Measurements from ENCODE around the gene CRTAC1.
A peak's percentile ranks its signal among the peaks of the same experiment; 100 is the strongest.
"Not testable (repeated sequence)": the region's sequence is repeated elsewhere in the genome, so short reads cannot be mapped to it uniquely, and the experiment has no call there.

Gene CRTAC1

DNA sequence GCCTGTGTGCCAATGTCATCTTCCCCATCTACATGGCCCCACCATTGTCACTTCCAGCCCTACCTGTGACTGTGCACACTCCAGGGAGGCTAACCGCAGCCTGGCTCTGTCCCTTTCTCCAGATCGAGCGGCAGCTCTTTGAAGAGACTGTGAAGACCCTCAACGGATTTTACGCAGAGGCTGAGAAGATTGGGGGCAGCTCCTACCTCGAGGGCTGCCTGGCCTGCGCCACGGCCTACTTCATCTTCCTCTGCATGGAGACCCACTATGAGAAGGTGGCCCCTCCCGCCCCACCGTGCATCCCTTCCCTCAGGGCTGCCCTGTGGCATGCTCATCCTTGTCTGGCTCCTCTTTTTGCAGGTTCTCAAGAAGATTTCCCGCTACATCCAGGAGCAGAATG is 166.6 kb downstream of the CRTAC1 start:
- DNase-seq: no peak

DNA sequence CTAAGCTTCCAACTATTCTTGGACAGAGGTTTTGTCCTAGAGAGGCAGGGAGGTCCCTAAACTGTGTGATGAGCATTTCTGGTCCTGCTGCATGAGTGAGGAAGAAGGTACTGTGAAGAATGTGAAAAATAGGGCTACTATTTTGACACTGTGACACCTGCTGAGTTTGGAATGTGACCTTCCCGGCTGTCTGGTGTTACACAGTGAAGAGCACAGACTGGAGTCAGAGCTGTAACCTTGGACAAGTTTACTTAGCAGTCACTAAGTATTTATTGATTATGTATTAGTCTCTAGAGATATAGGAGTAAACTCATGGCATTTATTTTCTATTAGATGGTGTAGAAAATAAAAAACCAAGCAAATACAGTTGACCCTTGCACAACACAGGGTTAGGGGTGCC is 168.5 kb downstream of the CRTAC1 start:
- no peak for DNase-seq

DNA sequence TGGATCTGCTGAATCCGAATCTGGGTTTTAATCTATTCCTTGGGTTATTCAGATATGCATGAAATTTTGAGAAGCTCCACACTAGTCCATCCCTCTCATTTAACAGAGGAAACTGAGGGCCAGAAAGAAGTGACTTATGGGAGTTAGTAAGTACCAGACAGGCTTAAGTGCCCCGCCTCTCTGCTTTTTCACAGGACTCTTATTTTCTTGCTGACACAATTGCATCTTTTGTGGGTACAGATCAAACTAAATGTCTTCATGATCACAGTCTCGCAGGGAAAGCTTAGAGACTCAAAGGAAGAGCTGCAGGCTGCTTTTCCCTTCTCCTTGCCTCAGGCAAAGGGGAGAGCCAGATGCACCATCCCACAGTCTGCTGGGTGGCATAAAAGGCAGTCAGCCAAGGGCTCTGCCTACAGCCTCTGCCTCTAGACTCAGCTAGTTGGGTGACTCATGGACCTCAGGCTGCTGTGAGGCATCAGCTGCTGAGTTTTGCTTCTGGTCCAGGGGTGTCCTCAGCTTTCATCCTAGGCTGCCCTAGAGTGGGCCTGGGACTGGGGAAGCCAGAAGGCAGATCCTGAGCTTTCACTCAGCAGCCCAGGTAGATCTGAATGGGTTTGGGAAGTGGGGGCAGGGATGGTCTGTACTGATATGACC is 169.2 kb downstream of the CRTAC1 start:
- no peak for DNase-seq

DNA sequence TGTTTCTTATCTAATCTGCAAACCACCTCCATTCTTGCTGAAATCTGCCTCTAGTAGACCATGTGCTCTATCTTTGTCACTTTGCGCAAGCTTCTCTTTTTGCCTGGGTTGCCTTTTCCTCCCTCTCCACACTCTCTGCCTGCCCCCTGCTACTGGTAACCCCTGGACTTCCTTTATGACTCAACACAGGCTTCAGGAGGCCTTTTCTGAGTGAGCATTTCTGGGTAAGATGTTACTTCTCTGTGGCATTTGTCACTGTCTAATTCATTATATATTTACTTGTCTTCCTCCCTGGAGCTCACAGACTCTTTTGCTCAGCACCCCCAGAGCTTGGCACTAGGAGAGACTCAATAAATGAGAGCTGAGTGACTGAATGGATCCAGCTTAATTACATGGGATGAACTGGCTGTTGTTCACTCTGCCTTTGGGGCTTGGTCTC is 172.4 kb downstream of the CRTAC1 start:
- no peak for DNase-seq

DNA sequence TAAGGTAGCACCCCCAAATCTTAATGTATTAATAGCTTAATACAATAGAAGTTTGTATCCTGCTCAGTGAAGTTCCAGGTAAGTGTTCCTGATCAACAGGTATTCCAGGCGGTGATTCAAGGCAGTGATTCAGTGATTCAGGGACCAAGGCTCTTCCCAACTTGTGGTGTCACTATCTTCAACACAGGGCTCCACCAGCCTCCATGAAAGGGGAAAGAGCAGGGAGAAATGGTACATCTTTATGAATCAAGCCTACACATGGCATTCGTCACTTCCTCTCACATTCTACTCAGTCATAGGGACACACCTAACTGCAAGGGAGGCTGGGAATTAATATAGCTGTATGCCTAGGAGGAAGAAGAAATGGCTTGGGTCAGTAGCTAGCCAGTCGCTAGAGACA is 175.7 kb downstream of the CRTAC1 start:
- no peak for DNase-seq

DNA sequence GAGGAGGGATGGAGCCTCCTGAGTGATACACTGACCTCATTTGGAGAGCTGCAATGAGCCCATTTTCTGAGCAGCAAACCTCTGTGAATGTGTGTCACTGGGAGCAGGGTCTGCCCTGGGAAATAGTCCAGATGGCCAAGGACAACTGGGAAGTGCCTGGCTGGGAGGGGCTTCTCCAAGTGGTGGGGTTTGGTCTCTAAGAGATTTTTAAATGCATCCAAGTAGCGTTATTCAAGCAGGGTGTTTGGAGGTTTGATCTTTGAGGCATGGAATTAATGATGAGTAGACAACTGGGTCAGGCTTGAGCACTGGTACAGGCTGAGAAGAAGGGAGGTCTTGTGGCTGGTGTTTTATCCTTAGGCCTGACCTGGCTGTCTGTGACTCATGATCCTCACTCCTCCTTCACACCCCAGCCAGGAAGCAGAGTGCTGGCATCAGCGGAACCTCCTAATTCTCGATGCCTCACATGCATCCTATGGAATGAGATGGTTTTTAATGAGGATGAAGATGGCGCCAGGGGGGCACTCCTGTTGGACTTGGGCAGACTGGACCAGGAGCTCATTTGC is 177.5 kb downstream of the CRTAC1 start:
- no peak for DNase-seq

DNA sequence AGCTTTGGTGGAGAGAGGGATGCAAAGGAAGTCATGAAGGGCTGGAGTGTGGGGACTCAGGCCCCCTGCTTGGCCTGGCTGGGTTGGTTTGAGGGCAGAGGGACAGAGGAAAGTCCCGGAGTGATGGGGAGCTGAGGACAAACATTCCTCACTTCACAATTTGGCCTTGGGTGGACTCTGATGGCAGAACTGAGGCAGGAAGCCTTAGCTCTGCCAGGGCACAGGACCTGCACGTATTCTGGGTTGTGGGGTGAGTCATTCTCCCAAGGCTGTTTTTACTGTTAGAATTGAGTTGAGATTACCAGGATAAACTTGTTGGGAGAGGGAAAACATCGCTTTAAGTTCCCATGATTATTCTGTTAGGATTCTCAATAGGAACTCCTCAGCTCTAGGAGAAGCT is 178.1 kb downstream of the CRTAC1 start:
- no peak for DNase-seq

DNA sequence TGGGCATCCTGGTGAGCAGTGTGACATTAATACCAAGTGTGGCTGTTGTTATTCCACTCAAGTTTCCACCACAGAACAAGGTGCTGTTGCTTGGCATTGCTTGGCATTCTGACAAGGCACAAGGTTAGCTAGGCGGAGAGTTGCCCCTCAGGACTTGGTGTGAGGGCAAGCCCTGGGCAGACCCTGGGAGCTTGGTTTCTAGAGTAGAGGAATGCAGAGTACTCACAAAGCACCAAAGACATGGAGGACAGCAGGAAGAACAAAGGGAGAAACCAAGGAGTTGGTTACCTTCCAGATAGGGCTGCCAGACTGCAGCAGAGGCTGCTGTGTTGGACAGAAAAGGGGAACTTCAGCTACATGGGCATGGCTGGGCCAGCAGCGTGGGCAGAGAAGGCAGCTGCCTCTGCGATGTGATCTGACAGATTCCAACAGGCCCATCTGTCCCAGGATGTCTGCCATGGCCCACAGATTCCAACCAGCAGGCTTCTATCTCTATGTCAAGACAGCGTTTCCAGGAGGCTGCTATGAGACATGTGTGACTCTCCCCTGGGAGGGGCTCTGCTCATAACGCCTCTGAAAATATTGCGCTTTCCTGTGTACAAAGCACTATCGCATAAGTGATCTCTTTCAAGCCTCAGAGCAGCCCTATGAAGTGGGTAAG is 178.9 kb downstream of the CRTAC1 start:
- DNase-seq: no peak

DNA sequence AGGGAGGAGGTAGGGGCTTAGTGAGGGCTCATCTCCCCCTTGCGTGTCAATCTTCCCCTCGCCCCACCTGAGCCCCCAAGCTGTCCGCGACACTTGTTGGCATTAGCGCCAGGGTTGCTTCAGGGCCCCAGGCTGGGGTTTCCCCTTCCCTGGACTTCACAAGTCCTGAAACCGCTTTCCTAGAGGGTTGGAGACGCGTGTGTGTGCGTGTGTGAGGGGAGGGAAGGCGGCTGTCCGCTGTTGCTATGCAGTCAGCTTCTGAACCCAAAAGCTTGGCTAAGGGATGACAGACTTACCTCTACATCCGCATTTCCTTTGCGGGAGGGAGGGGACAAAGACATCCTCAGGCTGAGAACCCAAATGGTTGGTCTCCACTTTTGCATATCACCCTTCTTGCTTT is 180.0 kb downstream of the CRTAC1 start:
- DNase-seq: no peak

DNA sequence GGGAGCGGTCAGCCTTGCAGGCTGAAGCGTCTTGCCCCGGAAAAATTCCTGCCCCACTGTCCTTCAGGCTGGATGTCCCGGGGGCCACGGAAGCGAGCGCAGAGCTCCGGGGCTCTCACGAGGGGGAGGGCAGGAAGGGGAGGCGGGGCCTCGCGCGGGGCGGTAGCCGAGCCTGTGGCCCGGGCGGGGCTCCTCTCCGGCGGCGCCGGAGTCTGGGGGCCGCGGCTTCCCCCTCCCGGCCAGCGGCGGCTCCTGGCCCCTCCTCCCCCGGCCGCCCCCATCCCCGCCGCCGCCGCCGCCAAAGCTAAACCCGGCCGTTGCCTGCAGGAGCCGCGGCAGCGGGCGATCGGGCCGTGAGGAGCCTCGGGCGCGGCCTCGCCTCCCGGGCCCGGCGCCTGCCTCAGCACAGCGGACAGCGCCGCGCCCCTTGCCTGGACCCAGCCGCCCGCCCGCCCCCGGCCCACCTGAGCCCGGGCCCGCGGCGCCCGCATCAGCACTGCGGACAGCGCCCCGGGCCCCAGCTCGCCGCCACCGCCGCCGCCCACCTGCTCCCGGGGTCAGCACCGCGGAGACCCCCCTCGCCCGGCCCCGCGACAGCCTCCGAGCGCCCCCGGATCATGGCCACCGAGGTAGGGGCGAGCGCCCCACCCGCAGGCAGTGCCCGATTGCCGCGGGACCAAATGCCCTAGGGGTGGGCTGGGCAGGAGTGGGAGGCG is 180.6 kb downstream of the CRTAC1 start, which contains the start of gene GOLGA7B:
TSS of gene GOLGA7B (plus strand) at position 157 of the 716 bp plus-strand sequence. CDS start at position 618, 461 bp downstream.
- peak; percentile 71 for DNase-seq

DNA sequence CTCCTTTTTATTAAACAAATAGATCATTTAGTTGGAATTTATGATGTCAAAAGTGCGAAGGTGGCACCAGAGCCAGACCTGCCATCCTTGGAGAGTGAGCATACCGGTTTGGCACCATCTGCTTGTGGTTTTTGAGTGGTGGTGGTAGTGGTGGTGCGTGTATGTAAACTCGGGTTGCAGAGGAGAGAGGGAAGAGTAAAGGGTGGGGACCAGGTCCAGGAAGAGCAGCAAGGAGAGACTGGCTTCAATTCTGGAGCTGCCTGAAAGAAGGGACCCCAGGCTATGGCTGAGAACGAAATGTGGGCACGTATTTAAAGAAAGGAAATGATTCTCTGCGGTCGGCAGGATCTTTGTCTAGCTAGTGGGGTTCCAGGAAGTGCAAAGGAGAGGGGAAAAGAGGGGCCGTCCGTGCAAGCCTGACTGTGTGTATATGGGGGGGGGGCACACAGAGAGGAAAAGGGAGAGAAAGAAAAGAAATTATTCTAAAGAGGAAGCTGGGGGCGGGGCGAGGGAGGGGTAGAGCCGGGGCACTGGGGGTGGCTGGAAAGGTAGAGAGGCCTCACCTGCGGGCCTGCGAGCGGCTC is 181.2 kb downstream of the CRTAC1 start:
- DNase-seq: no peak

DNA sequence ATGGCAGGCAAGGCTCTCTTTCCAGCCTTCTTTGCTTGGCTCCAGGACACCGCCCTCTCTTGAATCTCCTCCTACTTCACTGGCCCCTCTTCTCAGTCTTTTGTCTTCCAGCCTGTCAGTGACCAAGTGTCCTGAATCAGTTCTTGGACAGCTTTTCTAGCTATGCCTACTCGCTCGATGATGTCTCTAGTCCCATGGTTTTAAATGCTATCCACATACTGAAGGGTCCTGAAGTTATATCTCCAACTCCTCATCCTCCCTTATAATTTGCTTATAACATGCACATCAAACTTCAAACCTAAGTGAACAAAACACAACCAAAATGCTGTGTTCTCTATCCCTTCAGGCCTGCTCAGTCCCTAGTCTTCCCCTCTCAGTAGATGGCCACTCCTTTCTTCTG is 185.7 kb downstream of the CRTAC1 start:
- DNase-seq: no peak

DNA sequence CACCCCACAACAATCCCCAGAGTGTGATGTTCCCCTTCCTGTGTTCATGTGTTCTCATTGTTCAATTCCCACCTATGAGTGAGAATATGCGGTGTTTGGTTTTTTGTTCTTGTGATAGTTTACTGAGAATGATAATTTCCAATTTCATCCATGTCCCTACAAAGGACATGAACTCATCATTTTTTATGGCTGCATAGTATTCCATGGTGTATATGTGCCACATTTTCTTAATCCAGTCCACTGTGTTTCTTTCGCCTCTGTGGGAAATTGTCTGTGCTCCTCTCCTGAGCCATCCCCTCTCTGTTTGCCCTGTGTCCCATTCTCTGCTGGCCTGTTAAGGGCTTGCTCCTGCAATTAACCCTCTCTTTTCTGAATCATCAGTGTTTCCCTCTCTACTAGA is 186.4 kb downstream of the CRTAC1 start:
- not testable (repeated sequence) for DNase-seq

DNA sequence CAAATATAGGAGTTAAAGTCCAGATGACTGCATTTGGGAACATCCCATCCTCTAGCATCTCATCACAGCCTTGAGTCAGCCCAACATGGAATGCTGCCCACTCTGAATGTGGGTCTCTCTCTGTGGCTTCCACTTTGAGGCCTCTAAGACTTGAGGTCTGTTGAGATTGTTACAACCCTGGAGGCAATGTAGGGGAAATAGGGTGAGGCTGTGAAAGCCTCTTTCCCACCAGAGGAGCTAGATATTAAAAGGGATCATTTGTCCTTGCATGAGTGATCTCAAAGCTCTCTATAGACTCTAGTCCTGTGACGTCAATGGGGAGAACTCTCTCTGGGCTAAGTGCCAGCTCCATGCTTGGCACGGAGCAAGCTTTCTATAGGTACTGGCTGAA is 187.1 kb downstream of the CRTAC1 start:
- DNase-seq: no peak

DNA sequence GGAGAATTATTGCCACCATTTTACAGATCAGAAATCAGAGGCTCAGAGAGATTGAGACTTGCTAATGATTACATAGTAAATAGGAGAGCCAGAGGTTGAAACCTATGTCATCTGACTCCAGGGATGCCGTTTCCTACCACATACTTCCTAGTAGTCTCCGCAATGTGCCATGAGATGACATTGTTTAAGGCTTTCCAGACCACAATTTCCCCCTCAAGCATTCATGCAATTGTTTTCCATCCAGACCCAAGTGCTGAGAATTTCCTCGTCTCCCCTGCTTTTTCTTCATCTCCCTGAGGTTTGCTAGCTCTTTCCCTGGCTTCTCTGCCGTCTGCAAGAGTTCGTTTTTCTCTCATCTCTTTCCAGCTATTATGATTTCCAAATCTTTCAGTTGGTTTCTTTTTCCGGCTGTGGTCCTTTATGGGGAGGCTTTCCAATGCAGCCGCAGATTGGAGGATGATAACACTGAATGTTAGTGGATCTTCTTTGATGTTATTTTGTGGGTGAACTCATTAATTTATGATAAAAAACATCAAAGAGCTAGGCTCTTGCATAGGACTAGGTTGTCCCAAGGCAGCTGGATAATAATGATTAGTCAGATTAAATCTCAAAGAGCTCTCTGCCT is 187.7 kb downstream of the CRTAC1 start:
- no peak for DNase-seq

DNA sequence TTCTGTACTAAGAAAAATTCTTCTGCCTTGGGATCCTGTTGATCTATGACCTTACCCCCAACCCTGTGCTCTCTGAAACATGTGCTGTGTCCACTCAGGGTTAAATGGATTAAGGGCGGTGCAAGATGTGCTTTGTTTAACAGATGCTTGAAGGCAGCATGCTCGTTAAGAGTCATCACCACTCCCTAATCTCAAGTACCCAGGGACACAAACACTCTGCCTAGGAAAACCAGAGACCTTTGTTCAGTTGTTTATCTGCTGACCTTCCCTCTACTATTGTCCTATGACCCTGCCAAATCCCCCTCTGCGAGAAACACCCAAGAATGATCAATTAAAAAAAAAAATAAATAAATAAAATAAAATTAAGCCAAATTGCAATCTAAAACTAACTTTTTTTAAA is 188.3 kb downstream of the CRTAC1 start:
- not testable (repeated sequence) for DNase-seq

DNA sequence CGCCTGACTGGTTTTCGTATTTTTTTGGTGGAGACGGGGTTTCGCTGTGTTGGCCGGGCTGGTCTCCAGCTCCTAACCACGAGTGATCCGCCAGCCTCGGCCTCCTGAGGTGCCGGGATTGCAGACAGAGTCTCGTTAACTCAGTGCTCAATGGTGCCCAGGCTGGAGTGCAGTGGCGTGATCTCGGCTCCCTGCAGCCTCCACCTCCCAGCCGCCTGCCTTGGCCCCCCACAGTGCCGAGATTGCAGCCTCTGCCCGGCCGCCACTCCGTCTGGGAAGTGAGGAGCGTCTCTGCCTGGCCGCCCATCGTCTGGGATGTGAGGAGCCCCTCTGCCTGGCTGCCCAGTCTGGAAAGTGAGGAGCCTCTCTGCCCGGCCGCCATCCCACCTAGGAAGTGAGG is 189.3 kb downstream of the CRTAC1 start:
- not testable (repeated sequence) for DNase-seq

DNA sequence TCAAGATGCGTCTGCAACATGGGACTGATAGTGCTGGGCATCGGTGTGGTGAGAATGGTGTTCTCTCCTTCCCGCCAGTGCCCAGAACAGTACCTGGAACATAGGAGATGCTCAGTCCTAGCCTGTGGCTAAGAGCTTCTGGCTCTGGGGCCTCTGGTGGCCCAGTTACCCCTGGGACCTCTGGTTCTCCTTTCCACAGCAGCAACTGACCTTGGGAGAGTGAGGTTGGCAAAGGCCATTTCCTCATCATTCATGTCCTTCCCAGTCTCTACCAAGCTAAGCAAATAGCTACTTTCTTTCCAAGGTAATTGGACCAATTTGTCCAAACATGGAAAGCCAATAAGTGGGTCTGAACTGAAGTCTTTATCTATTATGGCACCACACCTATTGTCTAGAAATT is 192.3 kb downstream of the CRTAC1 start:
- DNase-seq: no peak

DNA sequence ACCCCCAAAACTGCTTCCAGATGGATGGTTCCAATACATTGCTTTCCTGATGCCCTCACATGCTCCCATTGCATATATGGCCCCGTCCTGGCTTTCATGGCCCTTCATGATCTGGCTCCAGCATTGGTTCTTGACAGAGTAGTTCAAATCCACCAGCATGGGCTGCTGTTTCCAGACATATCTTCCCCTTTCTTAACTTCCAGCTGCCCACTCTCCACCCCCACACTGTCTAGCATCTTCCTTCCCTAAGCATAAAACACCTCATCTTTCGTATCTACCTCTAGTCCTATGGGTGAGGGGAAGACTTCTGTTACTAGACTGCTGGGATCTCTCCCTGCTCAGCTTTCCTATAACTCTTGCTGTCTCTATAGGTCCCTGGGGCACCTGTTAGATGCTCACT is 194.0 kb downstream of the CRTAC1 start:
- DNase-seq: no peak

DNA sequence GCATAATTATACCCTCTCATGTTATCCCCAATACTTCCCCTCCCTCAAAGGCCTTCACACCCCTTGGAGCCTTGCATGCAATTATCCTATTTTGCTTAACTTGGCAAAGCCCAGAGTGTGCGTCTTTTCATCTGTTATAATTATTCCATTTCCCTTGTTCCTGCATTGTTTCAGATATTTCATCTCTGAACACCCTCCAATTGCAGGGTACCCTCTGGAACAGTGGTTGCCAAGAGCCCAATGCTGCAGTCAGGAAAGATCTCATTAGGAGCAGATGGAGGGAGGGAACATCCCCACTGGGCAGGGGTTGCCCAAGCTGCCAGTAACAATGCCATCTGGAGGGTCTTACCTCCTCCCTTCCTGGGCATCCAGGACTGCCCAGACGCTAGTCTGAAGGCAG is 199.2 kb downstream of the CRTAC1 start:
- no peak for DNase-seq

DNA sequence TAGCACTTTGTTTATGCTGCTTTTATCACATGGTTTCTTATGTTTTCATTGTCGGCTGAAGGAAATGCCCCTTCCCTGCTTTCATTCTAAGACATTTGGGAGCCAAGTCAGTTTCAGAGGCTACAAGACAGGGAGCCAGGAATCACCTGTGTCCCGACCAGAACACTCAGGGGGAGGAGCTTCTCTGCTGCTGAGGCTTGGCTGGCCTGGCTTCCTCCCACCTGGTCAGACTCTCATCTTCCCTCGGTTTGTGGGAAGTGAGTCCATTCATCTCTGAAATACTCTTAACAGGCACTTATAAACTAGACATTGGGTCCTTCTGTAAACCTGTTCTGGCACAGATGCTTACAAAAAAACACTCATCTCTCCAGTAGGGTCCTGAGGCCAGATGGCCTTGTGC is 200.4 kb downstream of the CRTAC1 start:
- no peak for DNase-seq

DNA sequence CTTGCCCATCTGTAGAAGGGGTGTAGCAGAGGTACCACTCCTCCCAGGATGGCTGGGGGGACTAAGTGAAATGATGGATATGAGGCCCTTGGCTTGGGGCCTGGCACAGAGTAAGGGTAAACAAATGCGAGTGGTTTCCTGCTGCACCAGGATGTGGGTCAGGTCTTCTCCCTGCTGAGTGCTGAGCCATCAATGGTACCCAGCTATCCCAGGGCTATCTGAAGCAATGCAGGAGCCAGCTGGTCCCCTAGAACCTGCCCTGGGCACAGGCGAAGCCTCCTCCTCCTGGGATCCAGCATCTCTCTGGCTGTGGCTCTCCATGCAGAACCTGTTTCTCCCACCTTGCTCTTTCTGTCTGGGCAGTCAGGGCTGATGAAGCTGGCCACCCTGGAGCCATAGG is 201.7 kb downstream of the CRTAC1 start:
- no peak for DNase-seq
